ACHN (cell line): Measurements from ENCODE around the gene IFI27.
"Not testable (repeated sequence)": the region's sequence is repeated elsewhere in the genome, so short reads cannot be mapped to it uniquely, and the experiment has no call there.

Experiments
- DNase-seq: peaks from one replicate; pipeline ENCODE4 v3.0.0-alpha.2; 2015
- in situ Hi-C: cut with HindIII; loops from 2 replicates; pipeline ENCODE4 v1.10.0; 2017; ENCODE audit warnings: low sequenced_read_pairs, low pct_ligation_motif_present, low pct_unique_long_range_greater_than_20kb

Gene IFI27

GRCh38 chr14:94139006-94139405 lies 28.5 kb downstream of the IFI27 start:
- no peak for DNase-seq
- in situ Hi-C loops: no loop called here

GRCh38 chr14:94139421-94139820 lies 28.9 kb downstream of the IFI27 start:
- in situ Hi-C loops: no loop called here
- DNase-seq: no peak

DNA sequence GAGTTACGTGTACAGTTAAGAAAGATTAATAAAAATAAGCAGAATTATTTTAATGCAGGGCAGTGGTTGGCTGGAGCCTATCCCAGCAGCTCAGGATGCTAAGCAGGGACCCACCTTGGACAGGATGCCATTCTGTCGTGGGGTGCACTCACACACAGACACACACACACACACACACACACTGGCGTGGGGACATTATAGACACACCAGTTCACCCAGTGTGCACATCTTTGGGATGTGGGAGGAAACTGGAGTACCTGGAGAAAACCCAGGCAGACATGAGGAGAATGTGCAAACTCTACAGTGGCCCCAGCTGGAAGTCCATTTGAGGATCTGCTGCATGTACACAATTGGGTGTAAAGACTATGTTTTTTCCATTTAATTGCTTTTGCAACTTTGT lies 31.7 kb downstream of the IFI27 start:
- in situ Hi-C loops: no loop called here
- DNase-seq: no peak

GRCh38 chr14:94142836-94143235 lies 32.3 kb downstream of the IFI27 start:
- in situ Hi-C loops: no loop called here

GRCh38 chr14:94143239-94143638 lies 32.7 kb downstream of the IFI27 start:
- in situ Hi-C loops: no loop called here
- peak; percentile 33 for DNase-seq

More at GRCh38 chr14:94142836-94143235, 32.3 kb downstream of the IFI27 start:
- no peak for DNase-seq

DNA sequence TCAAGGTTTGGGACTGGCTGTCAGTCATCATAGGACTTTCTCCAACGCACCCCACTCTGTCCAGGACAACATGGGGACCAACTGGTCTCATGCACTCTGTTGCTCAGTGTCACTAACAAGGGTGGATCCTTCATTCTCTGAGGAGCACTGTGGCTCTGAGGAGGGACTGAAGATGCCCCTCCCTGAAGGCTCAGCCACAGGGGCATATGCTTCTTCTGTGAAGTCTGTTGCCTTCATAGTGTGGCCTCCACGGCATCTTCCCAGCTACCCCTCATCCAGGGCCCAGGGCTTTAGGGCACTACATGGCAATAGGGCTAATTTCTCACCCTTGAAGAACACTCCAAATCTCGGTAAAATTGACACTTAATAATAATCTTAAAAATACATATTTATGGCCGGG lies 33.2 kb downstream of the IFI27 start:
- DNase-seq: no peak
- in situ Hi-C loops: no loop called here

GRCh38 chr14:94144765-94145164 lies 34.2 kb downstream of the IFI27 start:
- DNase-seq: no peak
- in situ Hi-C loops: no loop called here

- no peak for DNase-seq
Observed at GRCh38 chr14:94145902-94146527, 35.5 kb downstream of the IFI27 start.

DNA sequence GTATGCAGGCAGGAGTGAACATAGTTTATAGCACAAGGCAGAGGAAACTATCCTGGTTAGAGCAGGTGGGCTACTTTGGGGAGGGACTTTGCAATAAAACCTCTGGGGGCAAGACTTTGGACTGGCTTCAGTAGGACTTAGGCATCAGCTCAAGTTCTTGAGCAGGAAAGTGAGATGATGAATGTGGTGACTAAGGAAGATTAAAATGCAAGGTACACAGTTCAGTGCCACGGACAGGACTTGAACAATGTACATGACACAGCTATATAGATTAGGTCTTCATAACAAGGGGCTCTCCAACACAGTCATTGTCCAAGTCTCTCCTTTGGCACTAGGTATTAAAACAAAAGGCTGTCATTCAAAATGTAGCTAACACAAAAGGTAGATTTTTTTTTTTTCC lies 42.1 kb downstream of the IFI27 start:
- in situ Hi-C loops: no loop called here
- no peak for DNase-seq

More at GRCh38 chr14:94145902-94146527, 35.5 kb downstream of the IFI27 start:
- in situ Hi-C loops: no loop called here

DNA sequence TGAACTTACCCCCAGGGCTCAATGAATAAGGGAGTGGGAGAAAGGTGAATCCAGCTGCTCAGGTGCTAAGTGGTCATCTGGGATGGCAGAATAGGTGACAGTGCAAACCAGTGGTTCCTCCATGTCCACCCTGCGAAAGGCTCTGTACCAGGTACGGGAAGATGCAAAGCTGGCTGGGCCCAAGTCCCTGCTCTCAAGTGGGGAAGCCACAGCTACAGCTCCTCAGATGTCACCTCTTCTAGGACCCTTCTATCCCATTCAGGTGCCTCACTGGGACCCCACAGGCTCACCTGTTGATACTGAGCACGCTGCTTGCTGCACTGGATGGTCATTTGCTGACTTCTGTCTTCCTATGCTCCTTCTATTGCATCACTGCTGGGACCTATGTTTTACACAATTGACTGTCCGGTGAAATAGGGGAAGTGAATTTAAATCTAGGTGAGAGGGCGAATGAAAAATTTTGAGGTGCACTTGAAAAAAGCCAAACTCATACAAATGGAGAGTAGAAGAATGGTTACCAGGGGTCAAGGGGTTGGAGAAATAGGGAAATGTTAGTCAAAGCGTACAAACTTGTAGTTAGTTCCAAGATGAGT lies 43.3 kb downstream of the IFI27 start:
- in situ Hi-C loops: no loop called here
- no peak for DNase-seq

DNA sequence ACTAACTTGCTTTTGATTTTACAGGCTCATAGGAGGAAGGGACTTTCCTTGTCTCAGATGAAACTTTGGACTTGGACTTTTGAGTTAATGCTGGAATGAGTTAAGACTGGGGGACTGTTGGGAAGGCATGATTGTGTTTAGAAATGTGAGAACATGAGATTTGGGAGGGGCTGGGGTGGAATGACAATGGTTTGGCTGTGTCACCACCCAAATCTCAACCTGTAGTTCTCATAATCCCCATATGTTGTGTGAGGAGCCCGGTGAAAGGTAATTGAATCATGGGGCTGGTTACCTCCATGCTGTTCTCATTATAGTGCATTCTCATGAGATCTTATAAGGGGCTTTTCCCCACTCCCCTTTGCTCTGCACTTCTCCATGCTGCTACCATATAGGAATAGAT lies 45.6 kb downstream of the IFI27 start:
- in situ Hi-C loops, DNase-seq: not testable (repeated sequence)

- DNase-seq: no peak
- in situ Hi-C loops: no loop called here
Observed at GRCh38 chr14:94157197-94157596, 46.7 kb downstream of the IFI27 start.

- in situ Hi-C loops: no loop called here
- no peak for DNase-seq
Observed at GRCh38 chr14:94158239-94158883, 47.8 kb downstream of the IFI27 start.

DNA sequence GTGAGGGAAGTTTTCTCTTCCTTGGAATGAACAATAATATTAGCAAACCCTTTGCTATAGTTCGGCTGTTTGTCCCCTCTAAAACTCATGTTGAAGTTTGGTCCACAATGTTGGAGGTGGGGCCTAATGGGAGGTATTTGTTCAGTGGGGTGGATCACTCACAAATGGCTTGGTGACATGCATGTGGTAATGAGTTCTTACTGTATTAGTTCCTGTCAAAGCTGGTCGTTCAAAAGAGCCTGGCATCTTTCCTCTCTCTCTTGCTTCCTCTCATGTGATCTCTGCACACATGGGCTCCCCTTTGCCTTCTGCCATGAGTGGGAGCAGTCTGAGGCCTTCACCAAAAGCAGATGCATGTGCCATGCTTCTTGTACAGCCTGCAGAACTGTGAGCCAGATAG lies 50.5 kb downstream of the IFI27 start:
- in situ Hi-C loops: no loop called here
- no peak for DNase-seq

DNA sequence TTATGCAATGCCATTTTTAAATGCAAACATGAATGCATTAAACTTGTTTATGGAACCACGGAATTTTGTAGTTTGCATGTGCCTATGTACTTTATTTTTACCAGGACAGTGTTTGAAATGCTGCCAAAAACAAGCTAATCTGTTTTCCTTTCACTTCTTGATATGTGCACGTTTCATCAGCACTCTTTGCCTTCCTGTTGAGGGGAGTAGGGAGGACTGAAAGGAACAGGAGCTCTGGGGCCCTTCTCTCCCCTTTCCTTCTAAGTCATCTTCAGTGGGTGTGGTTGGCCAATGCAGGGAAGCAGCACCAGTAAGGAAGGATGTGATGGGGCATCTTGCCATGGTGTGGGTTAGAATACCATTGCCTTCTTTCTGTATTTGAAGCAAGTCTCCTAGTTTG lies 51.4 kb downstream of the IFI27 start:
- DNase-seq: no peak
- in situ Hi-C loops: no loop called here

GRCh38 chr14:94162466-94162865 lies 51.9 kb downstream of the IFI27 start:
- in situ Hi-C loops: no loop called here
- DNase-seq: no peak

DNA sequence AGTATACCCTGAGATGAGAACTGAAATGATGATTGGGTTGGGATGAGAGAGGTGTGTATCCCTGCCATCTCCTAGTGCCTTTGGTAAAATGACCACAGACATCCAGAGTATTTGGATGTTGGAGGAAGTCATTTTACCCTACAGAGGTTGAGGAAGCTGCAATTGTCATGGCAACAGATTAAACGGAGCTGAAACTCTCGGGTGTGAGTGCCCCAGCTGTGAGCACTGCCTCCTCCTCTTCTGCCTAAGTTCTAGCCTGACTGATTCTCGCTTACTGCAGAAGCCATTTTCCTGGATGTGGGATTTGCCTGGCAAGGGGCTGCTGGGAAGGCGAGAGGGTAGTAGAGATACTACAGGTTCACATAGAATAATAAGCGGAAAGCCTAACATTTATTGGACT lies 53.3 kb downstream of the IFI27 start:
- in situ Hi-C loops: no loop called here
- no peak for DNase-seq

DNA sequence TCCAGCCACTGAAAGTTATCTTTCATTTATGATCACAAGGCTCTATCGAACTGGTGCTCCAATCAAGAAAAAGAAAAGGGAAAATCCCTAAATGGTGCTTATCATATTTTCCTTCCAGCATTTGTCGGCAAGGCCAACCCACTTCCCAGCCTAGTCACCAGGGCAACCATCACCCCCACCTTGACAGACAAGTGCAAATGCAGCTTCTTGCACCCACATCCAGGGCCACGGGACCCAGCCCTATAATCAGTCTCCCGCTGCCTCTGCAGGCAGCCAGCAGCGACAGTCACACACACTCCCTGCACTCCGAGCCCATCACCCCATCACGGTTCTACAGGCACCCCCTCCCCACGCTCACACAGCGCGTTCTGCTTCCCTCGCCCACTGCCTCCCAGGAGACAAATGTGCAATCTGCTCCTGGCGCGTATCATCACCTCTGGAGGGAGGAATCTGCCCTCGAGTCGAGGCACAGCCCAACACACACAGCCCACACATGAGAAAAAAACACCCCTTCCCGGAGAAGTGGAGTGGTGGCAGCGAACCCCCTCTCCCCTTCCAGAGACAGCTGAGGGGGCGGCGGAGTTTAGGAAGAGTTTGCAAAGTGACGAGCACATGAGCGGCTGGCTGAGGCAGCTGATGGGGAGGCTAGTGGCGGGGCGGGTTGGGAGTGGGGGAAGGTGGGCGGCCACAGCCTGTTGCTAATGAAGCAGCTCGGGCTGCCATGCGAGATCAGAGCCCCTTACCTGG lies 54.3 kb downstream of the IFI27 start:
- in situ Hi-C loops: no loop called here

GRCh38 chr14:94165744-94166143 lies 55.2 kb downstream of the IFI27 start:
- in situ Hi-C loops: no loop called here
- DNase-seq: no peak

More for the DNA sequence above, 54.3 kb downstream of the IFI27 start:
- no peak for DNase-seq
